ENCODE measurements around the gene SREBF1.

Gene SREBF1

DNA sequence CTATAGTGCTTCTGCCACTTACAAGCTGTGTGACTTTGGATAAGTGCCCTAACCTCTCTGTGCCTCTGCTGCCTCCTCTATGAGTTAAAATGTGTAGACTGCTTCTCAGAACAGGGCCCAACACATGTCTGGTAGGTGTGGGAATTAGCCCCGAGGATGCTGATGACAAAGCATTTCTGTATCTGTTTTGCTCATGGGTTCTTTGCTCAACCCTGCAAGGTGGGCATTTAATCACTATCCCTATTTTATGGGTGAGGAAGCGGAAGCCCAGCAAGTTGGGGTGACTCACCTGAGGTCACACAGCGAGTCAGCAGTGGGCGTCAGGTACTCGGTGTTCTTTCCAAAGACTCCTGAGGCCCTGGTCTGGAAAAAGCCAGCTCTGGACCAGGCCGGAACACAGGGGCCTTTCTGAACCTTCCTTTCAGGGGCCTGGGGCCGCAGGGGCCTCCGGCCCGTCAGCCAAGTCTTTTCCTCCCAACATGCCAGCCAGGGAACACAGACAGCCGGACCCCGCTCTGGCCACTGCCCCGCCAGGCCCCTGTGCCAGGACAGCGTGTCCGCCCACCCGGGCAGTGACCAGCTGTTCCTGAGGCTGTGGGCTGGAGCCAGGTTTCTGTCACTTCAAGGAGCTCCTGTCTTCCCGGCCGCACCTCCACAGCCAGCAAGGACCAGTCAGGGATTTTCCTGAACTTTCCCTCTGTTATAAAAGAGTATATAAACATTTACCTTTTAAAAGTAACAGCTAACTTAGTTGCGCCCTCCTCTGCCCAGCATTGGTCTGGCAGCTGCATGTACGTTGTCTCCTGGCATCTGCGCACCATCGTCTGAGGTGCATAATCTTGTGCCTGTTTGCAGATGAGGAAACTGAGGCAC, 62.5 kb downstream of the SREBF1 start:
- no peak for DNase-seq

DNA sequence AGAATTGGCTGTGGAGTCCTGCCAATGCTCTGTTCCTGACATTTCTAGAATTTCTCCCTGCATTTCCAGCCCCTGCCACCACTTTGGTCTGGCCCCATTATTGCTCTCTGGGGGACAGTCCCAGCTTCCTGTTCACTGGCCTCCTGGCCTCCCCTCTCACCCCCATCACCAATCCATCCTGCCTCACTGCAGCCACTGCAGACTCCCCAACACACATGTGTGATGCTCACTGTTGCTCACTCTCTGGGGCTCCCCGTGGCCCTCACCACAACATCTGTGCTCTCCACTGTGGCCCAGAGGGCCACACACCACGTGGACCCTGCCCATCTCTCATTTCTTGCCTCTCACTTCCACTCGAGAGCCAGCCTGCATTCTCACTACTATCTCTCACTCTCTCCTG, 64.6 kb downstream of the SREBF1 start:
- DNase-seq = no peak

DNA sequence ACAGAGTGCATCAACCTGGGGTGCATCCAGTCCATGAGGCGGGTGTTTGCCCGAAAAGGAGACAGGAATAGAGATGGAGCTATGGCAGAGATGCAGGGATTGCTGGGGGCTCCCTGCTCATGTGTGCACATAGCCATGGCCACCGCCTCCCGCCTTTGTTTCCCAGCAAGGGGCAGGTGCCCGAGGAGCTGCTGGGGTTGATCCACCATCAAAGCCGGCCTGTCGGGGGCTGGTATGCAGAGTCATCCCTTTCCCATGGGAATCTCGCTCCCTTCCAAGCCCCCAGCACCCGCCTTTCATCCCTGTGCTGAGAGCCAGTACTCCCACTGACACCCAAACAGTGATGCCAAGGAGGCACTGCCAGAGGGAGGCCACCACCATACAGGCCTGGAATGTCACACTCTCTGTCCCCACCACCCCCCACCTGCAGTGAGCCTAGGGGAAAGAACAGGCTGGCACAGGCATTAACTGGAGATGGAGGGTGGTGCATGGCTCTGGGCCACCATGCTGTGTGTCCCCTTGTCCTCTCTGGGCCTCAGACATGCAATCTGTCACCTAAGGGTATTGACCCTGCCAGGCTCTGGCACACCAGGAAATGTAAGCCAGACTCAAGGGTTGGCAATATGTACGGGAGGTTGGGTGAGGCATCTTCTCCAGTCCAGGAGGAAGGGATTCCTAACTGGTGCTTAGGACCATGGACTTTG, 65.1 kb downstream of the SREBF1 start:
- no peak for DNase-seq

DNA sequence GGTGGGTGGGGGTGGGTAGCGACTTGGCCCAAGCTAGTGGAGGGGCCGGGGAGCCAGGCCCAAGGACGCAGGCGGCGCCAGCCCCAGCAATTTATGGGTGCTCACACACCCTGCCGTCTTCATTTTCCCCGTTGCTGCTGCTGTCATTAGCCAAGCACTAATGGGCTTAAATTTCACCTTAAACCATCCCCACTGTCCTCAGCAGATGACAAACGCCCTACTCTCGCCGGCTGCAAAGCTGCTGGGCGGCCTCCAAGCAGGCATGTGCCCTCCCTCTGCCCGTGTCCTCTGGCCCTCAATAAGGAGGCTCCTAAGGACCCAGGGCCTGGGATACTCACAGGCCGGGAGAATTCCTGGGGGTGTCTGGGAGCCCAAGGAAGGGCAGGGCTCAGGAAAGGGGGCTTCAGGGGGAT, 66.1 kb downstream of the SREBF1 start:
- DNase-seq = no peak

DNA sequence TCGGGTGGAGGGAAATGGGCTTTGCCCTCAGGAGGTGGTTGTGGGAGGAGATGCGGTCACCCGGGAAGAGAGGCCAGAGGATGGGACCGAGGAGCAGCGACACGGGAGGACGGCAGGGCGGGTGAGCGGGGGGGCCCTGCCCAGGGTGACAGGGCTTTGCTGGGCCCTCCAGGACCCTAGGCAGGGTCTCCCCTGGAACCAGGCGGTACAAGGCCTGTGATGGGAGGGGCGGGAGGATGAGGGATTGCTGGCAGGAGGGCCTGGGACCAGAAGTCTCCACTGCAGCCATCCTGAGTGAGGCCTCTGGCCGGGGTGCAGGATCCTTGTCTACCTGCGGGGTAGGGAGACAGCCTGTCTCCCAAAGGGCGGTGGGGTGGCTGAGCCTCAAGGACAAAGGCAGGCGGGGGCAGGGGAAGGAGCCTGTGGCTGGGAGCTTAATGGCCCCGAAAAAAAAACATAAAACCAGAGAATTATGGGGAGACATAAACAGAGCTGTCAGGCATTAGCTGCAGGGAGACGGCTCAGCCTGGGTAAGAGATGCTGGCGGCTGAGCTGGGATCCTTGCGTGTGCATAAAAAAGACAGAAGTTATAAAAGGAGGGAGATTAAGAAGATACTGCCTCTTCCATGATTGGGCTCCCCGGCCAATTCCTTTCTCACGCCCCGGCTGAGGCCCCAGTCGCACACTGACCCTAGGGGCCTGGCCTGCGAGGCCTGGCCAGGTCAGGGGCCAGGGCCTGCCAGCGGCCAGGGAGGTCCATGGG, 66.7 kb downstream of the SREBF1 start:
- DNase-seq = no peak

DNA sequence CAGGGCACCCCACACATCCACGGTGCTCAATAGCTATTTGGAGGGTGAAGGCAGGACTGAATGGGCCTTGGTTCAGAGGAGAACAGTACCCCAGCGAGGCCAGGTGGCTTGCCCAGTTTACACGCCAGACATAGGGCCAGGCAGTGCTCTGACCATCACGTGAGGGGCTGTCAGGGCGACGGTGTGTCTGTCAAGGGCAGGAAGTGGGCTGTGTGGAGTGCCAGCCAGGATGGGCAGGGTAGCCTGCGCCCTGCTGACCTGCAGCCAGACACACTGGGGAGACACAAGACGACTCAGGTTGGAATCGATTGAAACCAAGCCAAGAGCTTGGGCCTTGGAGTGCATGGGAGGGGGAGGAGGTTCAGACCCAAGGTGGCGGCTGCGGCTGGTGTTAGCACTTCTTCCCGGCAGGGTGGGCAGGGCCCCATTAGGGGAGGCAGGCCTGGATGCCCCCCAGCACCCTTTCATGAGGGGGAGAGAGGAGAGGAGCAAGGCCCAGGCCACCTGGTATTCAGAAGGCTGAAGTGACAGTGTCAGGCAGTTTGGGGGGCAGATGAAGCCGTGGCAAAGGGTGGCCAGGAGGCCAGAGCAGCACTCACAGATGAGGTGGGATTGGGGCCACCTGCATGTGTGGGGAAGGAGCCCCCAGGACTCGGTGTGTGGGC, 68.2 kb downstream of the SREBF1 start:
- no peak for DNase-seq

DNA sequence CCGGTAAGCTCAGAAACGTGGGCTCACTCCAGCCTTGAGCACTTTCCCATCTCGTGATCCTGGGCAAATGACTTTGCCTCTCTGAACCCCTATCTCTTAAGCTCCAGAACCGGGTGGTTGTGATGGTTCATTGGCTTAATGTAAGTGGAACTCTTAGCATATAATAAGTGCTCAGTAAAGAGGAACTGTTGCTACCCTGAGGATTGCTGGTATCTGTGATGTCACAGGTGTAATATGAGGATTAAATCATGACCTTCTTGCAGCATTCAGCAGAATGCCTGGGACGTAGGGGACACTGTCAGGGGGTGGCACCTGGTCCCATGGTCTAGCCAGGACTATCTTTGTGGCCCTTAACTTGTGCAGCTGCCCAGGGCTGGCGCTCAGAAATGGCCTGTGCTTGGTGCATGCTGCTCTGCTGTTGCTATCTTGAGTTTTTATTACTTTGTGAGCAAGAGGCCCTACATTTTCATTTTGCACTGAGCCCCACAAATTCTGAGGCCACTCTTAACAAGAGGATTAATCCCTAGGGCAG, 68.8 kb downstream of the SREBF1 start:
- no peak for DNase-seq

DNA sequence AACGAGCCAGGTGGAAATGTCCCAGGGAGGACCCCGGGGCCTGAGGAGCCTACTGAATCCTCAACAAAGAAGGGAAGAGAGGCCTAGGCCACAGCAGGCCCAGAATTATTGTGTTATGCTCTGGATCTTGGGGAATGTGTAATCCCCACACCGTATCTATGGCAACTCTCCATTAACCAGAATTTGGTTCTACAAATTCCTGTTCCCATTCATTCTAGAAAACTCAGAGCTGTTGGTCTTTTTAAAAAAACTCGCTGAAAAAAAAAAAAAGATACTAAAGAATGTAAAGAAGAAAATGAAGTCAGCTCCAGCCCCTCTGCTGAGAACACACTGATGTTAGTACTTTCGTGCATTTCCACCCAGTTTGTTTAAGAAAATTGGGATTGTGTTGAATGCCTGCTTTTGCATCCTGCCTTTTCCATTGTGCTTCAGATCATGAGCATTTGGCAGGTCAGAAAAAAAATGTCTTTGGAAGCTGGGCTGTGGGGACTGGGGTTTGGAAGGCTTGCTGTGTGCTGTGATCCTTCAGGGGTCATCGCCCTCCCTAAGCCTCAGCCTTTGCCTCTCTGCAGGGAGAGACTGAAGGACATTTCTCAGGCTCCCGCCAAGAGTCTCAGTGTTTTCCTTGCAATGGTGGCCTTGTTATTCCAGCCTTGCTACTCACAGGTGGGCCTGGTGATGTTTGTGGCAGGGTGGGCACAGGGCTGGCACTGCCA, 69.5 kb downstream of the SREBF1 start:
- DNase-seq = no peak

DNA sequence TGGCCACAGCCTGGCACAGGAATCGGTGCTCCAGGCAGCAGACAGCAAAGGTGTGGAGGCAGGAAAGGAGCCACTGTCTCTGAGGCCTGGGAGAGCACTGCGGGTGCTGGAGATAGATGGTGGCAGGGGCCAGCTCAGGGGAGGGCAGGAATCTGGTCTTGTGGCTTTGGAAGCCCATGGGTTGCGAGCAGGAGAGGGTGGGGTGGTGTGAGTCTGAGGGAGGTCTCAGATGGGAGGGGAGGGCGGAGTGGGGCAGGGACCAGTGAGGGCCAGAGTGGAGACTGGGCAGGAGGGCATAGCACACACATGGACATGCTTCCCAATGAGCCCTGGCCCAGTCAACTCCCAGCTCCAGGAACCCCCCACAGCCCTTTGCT, 70.1 kb downstream of the SREBF1 start:
- no peak for DNase-seq

DNA sequence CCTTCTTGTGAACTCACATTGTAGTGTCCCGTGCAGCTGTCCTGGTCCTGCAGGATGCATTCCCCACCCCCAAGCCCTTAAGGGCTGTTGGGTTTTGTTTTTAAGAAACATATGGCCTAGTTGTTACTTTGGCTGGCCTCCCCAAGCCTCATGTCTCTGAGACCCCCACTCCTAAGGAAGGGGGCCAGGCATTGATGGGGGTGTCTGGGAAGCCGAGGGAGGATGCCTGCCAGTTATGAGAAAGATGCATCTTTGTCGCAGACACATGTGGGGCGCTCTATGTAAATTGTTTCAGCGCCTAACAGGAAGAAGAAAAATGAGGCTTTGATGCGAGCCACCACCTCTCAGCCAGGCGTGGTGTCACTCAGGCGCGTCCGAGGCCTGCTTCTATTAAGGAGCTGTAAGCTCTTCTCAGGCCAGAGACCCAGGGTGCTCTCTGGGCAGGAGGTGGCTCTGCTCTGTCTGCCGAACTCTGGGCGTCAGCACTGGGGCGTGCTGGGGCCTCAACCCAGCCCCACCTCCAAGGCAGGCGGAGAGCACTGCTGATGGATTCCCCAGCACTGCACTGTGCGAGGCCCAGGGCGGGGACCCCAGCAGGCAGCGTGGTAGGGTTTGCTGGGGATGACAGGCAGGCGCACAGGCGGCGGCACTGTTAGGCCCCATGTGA, 70.6 kb downstream of the SREBF1 start:
- DNase-seq = no peak

DNA sequence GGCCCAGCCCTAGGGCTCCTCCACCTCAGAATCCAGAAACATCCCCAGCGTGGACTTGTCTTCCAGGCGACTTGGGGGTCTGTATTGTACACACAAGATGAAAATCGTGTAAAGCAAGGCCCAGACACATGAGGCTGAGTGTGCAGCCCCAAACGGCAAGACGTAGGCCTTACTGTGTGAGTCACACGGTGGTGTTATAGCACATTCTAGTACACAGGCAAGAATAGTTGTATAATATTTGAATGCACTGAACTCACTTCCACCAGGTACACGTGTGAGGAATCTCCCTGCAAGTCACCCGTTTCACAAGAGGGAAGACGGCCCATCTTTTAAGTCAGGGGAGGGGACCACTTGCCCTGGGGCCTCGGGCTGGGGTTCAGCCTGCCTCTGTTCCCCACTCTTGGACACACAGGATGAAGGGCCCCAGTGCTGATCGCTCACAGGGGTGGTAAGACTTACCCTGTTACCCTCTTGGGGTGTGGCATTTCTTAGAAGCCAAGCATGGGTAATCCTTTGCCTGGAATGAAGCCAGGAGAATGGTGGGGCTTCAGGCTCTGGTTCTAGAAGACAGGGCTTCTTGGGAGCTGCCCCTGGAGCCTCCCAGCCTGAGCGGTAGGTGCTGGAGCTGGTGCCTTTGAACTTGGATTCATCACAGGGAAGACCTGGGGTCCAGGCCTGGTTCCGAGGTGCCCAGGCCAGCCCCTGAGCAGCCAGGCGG, 71.3 kb downstream of the SREBF1 start:
- no peak for DNase-seq

DNA sequence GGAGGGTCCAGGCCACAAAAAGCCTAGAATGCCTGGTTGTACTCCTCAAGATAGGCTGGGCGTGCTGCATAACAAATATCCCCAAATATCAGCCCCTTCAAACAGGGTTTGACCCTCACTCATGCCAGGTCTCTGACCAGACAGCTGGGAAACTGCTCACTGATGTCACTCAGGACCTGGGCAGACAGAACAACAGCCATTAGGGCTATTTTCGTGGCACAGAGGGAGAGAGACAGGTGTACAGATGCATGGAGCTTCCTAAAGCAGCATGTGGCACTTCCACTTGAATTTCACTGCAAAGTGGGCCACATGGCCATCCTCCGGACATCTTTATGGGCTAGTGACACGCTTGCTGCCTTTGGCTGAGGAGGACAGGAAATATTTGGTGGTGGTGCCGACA, 73.1 kb downstream of the SREBF1 start:
- no peak for DNase-seq

DNA sequence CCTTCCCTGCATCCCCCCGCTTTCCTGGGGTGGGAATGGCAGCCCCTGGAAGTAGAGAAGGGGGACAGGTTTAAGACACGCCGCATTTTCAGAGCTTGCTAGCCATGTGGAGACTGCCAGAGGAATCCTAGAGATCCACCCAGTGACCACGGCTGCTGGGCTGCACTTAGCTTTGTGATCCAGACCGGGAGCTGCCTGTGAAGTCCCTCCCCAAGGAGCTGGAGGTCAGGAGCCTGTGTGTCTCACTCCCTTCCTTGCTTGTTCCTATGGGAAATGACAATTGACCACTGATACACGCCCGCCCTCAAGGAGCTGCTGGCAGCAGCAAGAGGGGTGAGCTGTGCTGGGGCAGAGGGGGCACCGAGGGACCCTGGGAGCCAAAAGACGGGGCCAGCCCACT, 73.7 kb downstream of the SREBF1 start:
- no peak for DNase-seq

DNA sequence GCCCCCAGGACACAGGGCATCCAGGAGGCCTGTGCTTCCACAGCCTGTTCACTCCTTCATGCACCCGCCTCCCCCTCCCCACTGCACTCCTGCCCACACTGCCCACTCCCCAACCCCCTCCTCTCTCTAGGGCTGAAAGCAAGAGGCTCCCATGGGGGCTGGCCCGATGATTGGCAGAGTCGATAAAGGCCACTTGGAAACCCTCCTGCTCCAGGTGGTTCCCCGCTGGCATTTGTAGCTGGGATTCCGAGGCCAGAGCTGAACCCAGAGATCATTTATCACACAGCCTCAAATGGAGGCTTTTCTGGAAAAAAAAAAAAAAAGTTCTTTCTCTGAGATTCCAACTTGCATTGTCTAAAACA, 74.1 kb downstream of the SREBF1 start:
- DNase-seq = no peak
